SK-N-SH (cell line): ENCODE data around the gene CDY1B. TPM values are rescaled to one million over a fixed set of nuclear protein-coding genes. Genes with fewer than 3 reads are reported as not detected.
"Not testable (repeated sequence)": the region's sequence is repeated elsewhere in the genome, so short reads cannot be mapped to it uniquely, and the experiment has no call there.

Source experiments
- CTCF ChIA-PET: fragments of 300-600, 350-600 bp; formaldehyde crosslinking; extraction: SDS; loops from one replicate; lab custom pipeline; 2021; lab: Yijun Ruan, JAX
- POLR2A ChIA-PET: fragments of 350-600 bp; sonication (Branson Sonifier 250); formaldehyde crosslinking; extraction: SDS; loops from one replicate; lab custom pipeline; 2020; ENCODE audit warnings: antibody characterized with exemption, inconsistent platforms; lab: Yijun Ruan, JAX
- DNase-seq: peaks from one replicate; pipeline ENCODE4 v3.0.0; 2012
- H2AFZ ChIP-seq: fragments of 200-600 bp; sonication (generic); 2 replicates; pipeline ENCODE4 v1.8.1; 2016; ENCODE audit warnings: antibody characterized with exemption, mild to moderate bottlenecking, low read depth
- H3F3A ChIP-seq: fragments of 200-600 bp; sonication (generic); replicated peaks from 2 replicates; pipeline ENCODE3; 2016; ENCODE audit warnings: antibody characterized with exemption, mild to moderate bottlenecking; ENCODE audit not compliant: insufficient read depth
- H3K27ac ChIP-seq, 2 experiments: fragments of 200-500 bp in 1 of 2; fragments of 200-600 bp in 1 of 2; sonication (Bioruptor generic) in 1 of 2; sonication (generic), shearing (Covaris generic) in 1 of 2; 2 replicates each; pipeline versions ENCODE4 v1.5.1 to v1.6.1; 2014 to 2016; ENCODE audit warnings: low read depth in 2 of 2, inconsistent platforms in 1 of 2, low read length in 1 of 2, mild to moderate bottlenecking in 1 of 2, mixed read lengths in 1 of 2
- H3K27me3 ChIP-seq: fragments of 200-600 bp; sonication (generic), shearing (Covaris generic); 2 replicates; pipeline ENCODE4 v1.6.1; 2016; ENCODE audit warnings: mixed run types; ENCODE audit not compliant: insufficient read depth
- H3K36me3 ChIP-seq, 2 experiments: fragments of 200-500 bp in 1 of 2; fragments of 200-600 bp in 1 of 2; sonication (Bioruptor generic) in 1 of 2; sonication (generic) in 1 of 2; replicated peaks in 1 of 2; 2 replicates each; pipeline versions ENCODE3 to v1.5.1; 2014 to 2016; ENCODE audit warnings: low read length in 1 of 2, mild to moderate bottlenecking in 1 of 2; ENCODE audit not compliant: insufficient read depth in 2 of 2, control insufficient read depth in 1 of 2
- H3K4me1 ChIP-seq, 2 experiments: fragments of 200-500 bp in 1 of 2; fragments of 200-600 bp in 1 of 2; sonication (Bioruptor generic) in 1 of 2; sonication (generic), shearing (Covaris generic) in 1 of 2; 2 replicates each; pipeline versions ENCODE4 v1.5.1 to v1.6.1; 2014 to 2016; ENCODE audit warnings: low read depth in 1 of 2, low read length in 1 of 2, mixed run types in 1 of 2; ENCODE audit not compliant: insufficient read depth in 2 of 2, control insufficient read depth in 1 of 2
- H3K4me2 ChIP-seq: fragments of 200-600 bp; sonication (generic), shearing (Covaris generic); 2 replicates; pipeline ENCODE4 v1.6.1; 2017; ENCODE audit warnings: mixed run types
- H3K4me3 ChIP-seq, 2 experiments: fragments of 200-500 bp in 1 of 2; fragments of 200-600 bp in 1 of 2; sonication (Bioruptor generic) in 1 of 2; sonication (generic), shearing (Covaris generic) in 1 of 2; 2 replicates each; pipeline versions ENCODE4 v1.5.1 to v1.8.1; 2014 to 2016; ENCODE audit warnings: low read depth in 2 of 2, inconsistent platforms in 1 of 2, low read length in 1 of 2, mild to moderate bottlenecking in 1 of 2, mixed read lengths in 1 of 2, moderate library complexity in 1 of 2
- H3K79me2 ChIP-seq: fragments of 200-600 bp; sonication (generic); 2 replicates; pipeline ENCODE4 v1.8.1; 2017; ENCODE audit warnings: mild to moderate bottlenecking; ENCODE audit not compliant: insufficient read depth
- H3K9ac ChIP-seq: fragments of 200-600 bp; sonication (generic); 2 replicates; pipeline ENCODE4 v1.6.1; 2017; ENCODE audit warnings: mixed run types
- H3K9me2 ChIP-seq: fragments of 200-600 bp; sonication (generic); 2 replicates; pipeline ENCODE4 v1.6.1; 2017; ENCODE audit warnings: mixed run types
- H3K9me3 ChIP-seq: fragments of 200-600 bp; sonication (generic); 2 replicates; pipeline ENCODE4 v1.6.1; 2017; ENCODE audit warnings: mixed run types, mild to moderate bottlenecking, moderate library complexity
- H4K20me1 ChIP-seq: fragments of 200-600 bp; sonication (generic); 2 replicates; pipeline ENCODE4 v1.6.1; 2017; ENCODE audit warnings: mild to moderate bottlenecking, mixed run types; ENCODE audit not compliant: insufficient read depth
- WGBS: methylation state at CpG from one replicate; pipeline ENCODE4 v1.1.6; 2017; ENCODE audit warnings: low lambda C conversion rate; 5-methylcytosine and 5-hydroxymethylcytosine counted together
- polyA plus RNA-seq, 3 experiments: library from polyadenylated mRNA; depleted of rRNA; stranded (reverse); fragments of >200 nt; gene quantifications; 2 replicates each; pipeline ENCODE4 v1.2.3, GENCODE V29; 2012

Gene CDY1B, protein sequence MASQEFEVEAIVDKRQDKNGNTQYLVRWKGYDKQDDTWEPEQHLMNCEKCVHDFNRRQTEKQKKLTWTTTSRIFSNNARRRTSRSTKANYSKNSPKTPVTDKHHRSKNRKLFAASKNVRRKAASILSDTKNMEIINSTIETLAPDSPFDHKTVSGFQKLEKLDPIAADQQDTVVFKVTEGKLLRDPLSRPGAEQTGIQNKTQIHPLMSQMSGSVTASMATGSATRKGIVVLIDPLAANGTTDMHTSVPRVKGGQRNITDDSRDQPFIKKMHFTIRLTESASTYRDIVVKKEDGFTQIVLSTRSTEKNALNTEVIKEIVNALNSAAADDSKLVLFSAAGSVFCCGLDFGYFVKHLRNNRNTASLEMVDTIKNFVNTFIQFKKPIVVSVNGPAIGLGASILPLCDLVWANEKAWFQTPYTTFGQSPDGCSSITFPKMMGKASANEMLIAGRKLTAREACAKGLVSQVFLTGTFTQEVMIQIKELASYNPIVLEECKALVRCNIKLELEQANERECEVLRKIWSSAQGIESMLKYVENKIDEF
- polyA plus RNA-seq (2012; rRNA removed): not detected in 2 replicates
- not detected in 2 replicates for polyA plus RNA-seq (2012; cell fraction: cytosol; rRNA removed)
- polyA plus RNA-seq (2012; cell fraction: nucleus; rRNA removed): not detected in 2 replicates

DNA sequence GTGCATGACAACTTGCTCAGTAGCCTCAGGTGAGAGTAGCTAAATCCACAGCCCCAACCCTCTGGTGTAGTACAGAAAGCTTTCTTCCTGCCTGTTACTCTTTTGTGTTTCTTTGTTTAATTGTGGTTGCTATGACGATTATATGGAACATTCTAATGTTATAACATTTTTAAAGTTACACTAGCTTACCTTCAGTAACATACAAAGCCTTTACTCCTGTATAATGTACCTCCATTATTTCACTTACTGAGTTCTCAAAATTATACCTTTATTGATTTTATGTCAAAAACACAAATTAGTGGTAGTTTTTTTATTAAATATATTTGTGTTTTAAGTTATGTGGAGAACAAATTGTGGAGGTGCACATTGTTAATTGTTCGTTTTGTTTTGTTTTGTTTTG lies at the start of gene CDY1B:
Gene CDY1B, minus strand, starts transcription at position 101 of the 400 bp plus-strand sequence. CDS start 331 bp downstream, outside the sequence.
- H3K27me3 ChIP-seq, DNase-seq, H3K4me3 ChIP-seq, H3K36me3 ChIP-seq, H3K4me1 ChIP-seq, H3F3A ChIP-seq, H3K9me2 ChIP-seq, CTCF ChIA-PET, POLR2A ChIA-PET, H4K20me1 ChIP-seq, H3K27ac ChIP-seq, H3K79me2 ChIP-seq, H3K4me2 ChIP-seq, H3K9ac ChIP-seq, H2AFZ ChIP-seq, H3K9me3 ChIP-seq: not testable (repeated sequence)
- WGBS: no CpG with 5 or more reads among the region's 2 CpGs

DNA sequence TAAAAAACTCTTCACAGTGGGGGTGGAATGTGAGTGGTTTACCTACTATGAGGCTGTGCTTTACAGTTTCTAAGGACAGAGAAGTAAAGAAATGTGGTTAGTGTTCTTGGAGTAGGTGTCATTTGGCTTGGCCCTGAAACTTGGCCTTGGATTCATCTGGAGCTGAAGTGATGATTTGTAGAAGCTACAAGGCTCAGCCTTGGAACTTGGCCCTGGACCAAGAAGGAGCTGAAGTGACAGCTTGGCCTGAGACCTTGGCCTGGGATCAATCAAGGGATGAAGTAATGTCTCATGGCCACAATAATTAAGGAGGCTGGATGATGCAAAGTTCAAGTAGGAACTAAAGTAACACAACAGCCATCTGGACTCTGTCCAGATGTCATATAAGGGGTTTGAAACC lies 1.7 kb upstream of the CDY1B start:
- H3K79me2 ChIP-seq, H4K20me1 ChIP-seq, H3F3A ChIP-seq, H3K9me2 ChIP-seq, H3K27ac ChIP-seq, H3K4me1 ChIP-seq, H3K4me2 ChIP-seq, CTCF ChIA-PET, H3K36me3 ChIP-seq, H3K4me3 ChIP-seq, H3K9ac ChIP-seq, H3K27me3 ChIP-seq, H2AFZ ChIP-seq, H3K9me3 ChIP-seq, DNase-seq, POLR2A ChIA-PET: not testable (repeated sequence)

DNA sequence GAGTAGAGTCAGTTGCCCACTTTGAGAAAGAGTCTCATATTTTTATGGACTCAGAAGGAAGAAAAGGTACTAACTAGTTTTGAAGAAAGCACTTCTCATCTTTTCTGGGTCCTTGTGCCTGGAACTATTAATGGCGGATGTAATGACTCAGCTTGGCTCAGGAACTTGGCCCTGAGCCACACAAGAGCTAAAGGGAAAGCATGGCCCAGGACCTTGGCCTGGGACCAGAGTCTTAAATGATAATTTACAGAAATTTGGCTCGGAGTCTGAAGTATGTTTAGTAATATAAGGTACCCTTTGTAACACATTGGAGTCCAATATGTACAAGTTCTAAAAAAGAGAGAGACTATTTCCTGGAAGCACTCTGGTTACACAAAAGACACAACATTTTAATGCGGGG lies 4.6 kb downstream of the CDY1B start:
- H3K27ac ChIP-seq, H3K79me2 ChIP-seq, H4K20me1 ChIP-seq, H3K27me3 ChIP-seq, POLR2A ChIA-PET, DNase-seq, H3K36me3 ChIP-seq, H3K9me3 ChIP-seq, H3K9me2 ChIP-seq, H3K9ac ChIP-seq, H3K4me3 ChIP-seq, H3F3A ChIP-seq, H3K4me1 ChIP-seq, H3K4me2 ChIP-seq, H2AFZ ChIP-seq, CTCF ChIA-PET: not testable (repeated sequence)
- WGBS: no CpG with 5 or more reads among the region's 3 CpGs

DNA sequence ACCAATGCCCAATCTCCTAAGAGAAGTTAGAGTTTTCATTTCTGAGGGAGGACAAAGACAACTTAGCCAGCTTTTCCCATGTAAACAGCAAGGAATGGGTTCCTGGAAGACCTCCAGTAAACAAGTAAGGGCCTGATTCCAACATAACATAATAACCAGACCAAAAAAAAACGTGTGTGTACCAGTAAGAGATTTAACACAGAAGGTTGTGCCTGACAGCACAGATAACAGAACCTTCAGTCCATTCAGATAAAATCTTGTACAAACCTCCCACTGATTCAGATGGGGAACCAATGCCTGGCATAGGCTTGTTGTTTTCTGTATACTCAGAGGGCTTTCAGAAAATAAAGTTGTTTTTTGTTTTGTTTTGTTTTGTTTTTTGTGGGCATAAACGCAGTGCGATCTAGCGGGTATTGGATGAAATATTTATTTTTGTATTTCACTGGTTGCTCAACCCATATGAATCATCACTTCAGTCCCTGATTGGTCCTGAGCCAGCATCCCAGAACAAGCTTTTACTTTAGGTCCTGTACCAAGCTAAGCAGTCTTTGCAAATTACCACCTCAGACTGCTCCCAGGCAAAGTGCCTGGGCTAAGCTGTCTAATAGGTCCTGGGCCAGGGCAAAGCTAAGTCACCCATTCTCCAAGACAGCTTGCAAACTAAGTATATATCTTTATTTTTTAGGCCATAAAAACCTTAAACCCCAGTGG lies 8.7 kb downstream of the CDY1B start:
- H3K27me3 ChIP-seq, H3K9me3 ChIP-seq, H3K4me3 ChIP-seq, H4K20me1 ChIP-seq, H3K27ac ChIP-seq, H3K36me3 ChIP-seq, H3K79me2 ChIP-seq, H3K4me2 ChIP-seq, H3K9ac ChIP-seq, CTCF ChIA-PET, DNase-seq, POLR2A ChIA-PET, H2AFZ ChIP-seq, H3F3A ChIP-seq, H3K9me2 ChIP-seq, H3K4me1 ChIP-seq: not testable (repeated sequence)
- WGBS: no CpG with 5 or more reads among the region's 4 CpGs

DNA sequence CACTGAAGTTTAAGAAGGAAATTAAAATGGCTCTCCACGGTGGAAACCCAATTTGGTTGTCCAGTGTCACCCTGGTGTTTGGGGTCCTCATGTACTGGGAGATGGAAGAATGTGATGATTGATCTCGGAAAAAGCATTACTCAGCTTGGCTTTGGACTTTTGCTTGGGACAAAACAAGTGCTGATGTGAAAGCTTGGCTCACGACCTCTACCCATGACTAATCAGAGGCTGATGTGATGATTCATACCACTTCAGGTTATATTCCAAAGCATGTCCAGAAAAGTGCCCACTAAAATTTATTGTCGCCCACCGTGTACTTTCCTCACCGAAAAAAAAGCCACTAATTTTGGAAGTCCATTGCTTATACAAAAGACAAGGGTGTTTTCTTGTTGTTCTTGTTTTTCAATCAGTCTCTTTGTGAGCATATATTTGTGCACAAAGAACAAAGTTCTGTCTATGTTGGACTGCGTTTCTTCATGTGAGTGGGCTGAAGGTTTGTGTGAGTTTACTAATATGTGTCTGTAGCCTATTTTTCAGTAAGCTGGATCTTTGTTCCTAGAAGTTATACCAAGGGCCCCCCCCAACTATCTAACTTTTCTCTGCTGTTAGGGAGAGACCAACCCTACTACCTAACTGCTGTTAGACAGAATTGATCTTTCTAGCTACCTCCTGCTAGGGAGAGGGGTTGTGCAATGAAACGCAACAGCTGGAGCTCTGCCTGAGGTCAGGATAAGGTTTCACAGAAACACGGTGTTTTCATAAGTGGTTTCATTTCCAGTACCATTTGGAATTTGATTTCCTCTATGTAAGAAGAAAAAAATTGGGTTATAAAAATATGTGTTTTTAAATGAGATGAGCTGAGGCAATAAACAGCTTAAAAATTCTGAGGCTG lies 21.4 kb downstream of the CDY1B start:
- H3F3A ChIP-seq, H3K27me3 ChIP-seq, H3K27ac ChIP-seq, POLR2A ChIA-PET, H3K9ac ChIP-seq, H2AFZ ChIP-seq, H4K20me1 ChIP-seq, CTCF ChIA-PET, H3K36me3 ChIP-seq, H3K9me3 ChIP-seq, H3K79me2 ChIP-seq, H3K4me2 ChIP-seq, H3K9me2 ChIP-seq, H3K4me1 ChIP-seq, DNase-seq, H3K4me3 ChIP-seq: not testable (repeated sequence)
- no CpG with 5 or more reads among the region's 9 CpGs for WGBS
